GM23338 (cell line): ENCODE data around the gene SELPLG. TPM values are rescaled to one million over a fixed set of nuclear protein-coding genes. Genes with fewer than 3 reads are reported as not detected.

Experiments
- ATAC-seq: fragments of 200-7000 bp; cut with Tn5 transposase; 3 replicates; pipeline ENCODE4 v1.9.1; 2020
- DNase-seq: peaks from one replicate; pipeline ENCODE4 v3.0.0-alpha.2; 2015; ENCODE audit warnings: low spot score
- H2AFZ ChIP-seq: fragments of 200-600 bp; sonication (generic); 2 replicates; pipeline ENCODE4 v1.8.0; 2016; ENCODE audit warnings: antibody characterized with exemption, mild to moderate bottlenecking, moderate library complexity
- H3F3A ChIP-seq: fragments of 200-600 bp; sonication (generic); replicated peaks from 2 replicates; pipeline ENCODE4 v1.8.0; 2017; ENCODE audit warnings: antibody characterized with exemption, mixed run types, low read depth
- H3K27ac ChIP-seq: fragments of 200-600 bp; sonication (generic); 2 replicates; pipeline ENCODE4 v1.6.1; 2016; ENCODE audit warnings: low read depth
- H3K27me3 ChIP-seq: fragments of 200-600 bp; sonication (generic); 2 replicates; pipeline ENCODE4 v1.8.0; 2016; ENCODE audit warnings: mild to moderate bottlenecking, mixed run types, moderate library complexity; ENCODE audit not compliant: insufficient read depth
- H3K36me3 ChIP-seq: fragments of 200-600 bp; sonication (generic); 2 replicates; pipeline ENCODE4 v1.8.0; 2016; ENCODE audit warnings: mild to moderate bottlenecking; ENCODE audit not compliant: insufficient read depth
- H3K4me1 ChIP-seq: fragments of 200-600 bp; sonication (generic); 2 replicates; pipeline ENCODE4 v1.8.0; 2016; ENCODE audit warnings: mild to moderate bottlenecking, moderate library complexity; ENCODE audit not compliant: insufficient read depth
- H3K4me2 ChIP-seq: fragments of 200-600 bp; sonication (generic); 2 replicates; pipeline ENCODE4 v1.7.1; 2017; ENCODE audit warnings: mixed run types
- H3K4me3 ChIP-seq: fragments of 200-600 bp; sonication (generic); 2 replicates; pipeline ENCODE4 v1.6.1; 2016; ENCODE audit warnings: mixed run types
- H3K79me2 ChIP-seq: fragments of 200-600 bp; sonication (generic); replicated peaks from 2 replicates; pipeline ENCODE4 v1.8.0; 2017; ENCODE audit warnings: mild to moderate bottlenecking; ENCODE audit not compliant: insufficient read depth
- H3K9me2 ChIP-seq: fragments of 200-600 bp; sonication (generic); 2 replicates; pipeline ENCODE4 v1.8.0; 2017; ENCODE audit not compliant: insufficient read depth
- H4K20me1 ChIP-seq: fragments of 200-600 bp; sonication (generic); replicated peaks from 2 replicates; pipeline ENCODE4 v1.8.0; 2017; ENCODE audit warnings: mild to moderate bottlenecking; ENCODE audit not compliant: insufficient read depth
- H3K27ac Mint-ChIP-seq: 2 replicates; pipeline ENCODE4 v1.8.0; 2020; ENCODE audit warnings: inconsistent platforms, mild to moderate bottlenecking, moderate library complexity, mixed read lengths
- H3K27me3 Mint-ChIP-seq: 3 replicates; pipeline ENCODE4 v1.8.0; 2022; ENCODE audit warnings: low read depth, mild to moderate bottlenecking, moderate library complexity, mixed read lengths, inconsistent platforms; ENCODE audit not compliant: insufficient read depth, poor library complexity
- H3K36me3 Mint-ChIP-seq: 3 replicates; pipeline ENCODE4 v1.8.0; 2021; ENCODE audit warnings: low read depth, mild to moderate bottlenecking, inconsistent platforms, moderate library complexity, mixed read lengths
- H3K4me1 Mint-ChIP-seq: 3 replicates; pipeline ENCODE4 v1.8.0; 2020; ENCODE audit warnings: mild to moderate bottlenecking, inconsistent platforms, mixed read lengths
- H3K4me3 Mint-ChIP-seq: 3 replicates; pipeline ENCODE4 v1.8.0; 2021; ENCODE audit warnings: moderate library complexity, mild to moderate bottlenecking, inconsistent platforms, mixed read lengths
- H3K9me3 Mint-ChIP-seq: 3 replicates; pipeline ENCODE4 v1.8.0; 2020; ENCODE audit warnings: moderate library complexity, mild to moderate bottlenecking, inconsistent platforms, mixed read lengths
- CREB1 ChIP-seq: fragments of 250-450 bp; sonication (Bioruptor Pico); IDR thresholded peaks from 2 replicates; pipeline ENCODE4 v1.5.0; 2020; ENCODE audit warnings: low read depth, mild to moderate bottlenecking, moderate library complexity
- CTCF ChIP-seq, 2 experiments: fragments of 200-600 bp in 1 of 2; sonication (generic) in 1 of 2; conservative IDR thresholded peaks; 2 replicates each; pipeline versions ENCODE4 v1.5.1 to v1.6.1; 2016 to 2017; ENCODE audit warnings: antibody characterized with exemption in 2 of 2, low read depth in 2 of 2, mild to moderate bottlenecking in 2 of 2, moderate library complexity in 1 of 2
- ETS1 ChIP-seq: IDR thresholded peaks from 2 replicates; pipeline ENCODE4 v1.6.1; 2016; ENCODE audit warnings: antibody characterized with exemption
- EZH2 ChIP-seq: fragments of 200-600 bp; sonication (generic); IDR thresholded peaks from one replicate; pipeline ENCODE4 v1.8.0; 2017; ENCODE audit warnings: antibody characterized with exemption, mild to moderate bottlenecking, low read depth; ENCODE audit not compliant: unreplicated experiment
- EZH2phosphoT487 ChIP-seq: fragments of 200-600 bp; sonication (generic); IDR thresholded peaks from one replicate; pipeline ENCODE4 v1.8.1; 2018; ENCODE audit warnings: antibody characterized with exemption; ENCODE audit not compliant: unreplicated experiment
- JUNB ChIP-seq: IDR thresholded peaks from one replicate; pipeline ENCODE4 v1.6.1; 2016; ENCODE audit warnings: antibody characterized with exemption; ENCODE audit not compliant: unreplicated experiment
- NANOG ChIP-seq: IDR thresholded peaks from 2 replicates; pipeline ENCODE4 v1.6.1; 2016; ENCODE audit warnings: antibody characterized with exemption, borderline replicate concordance
- POLR2AphosphoS5 ChIP-seq: IDR thresholded peaks from 2 replicates; pipeline ENCODE4 v1.6.1; 2016; ENCODE audit warnings: antibody characterized with exemption, low read depth
- REST ChIP-seq: IDR thresholded peaks from one replicate; pipeline ENCODE4 v1.6.1; 2018; ENCODE audit warnings: antibody characterized with exemption; ENCODE audit not compliant: unreplicated experiment
- STAT1 ChIP-seq: IDR thresholded peaks from one replicate; pipeline ENCODE4 v1.6.1; 2016; ENCODE audit warnings: antibody characterized with exemption; ENCODE audit not compliant: unreplicated experiment
- ZNF114 ChIP-seq: fragments of 250-450 bp; sonication (Bioruptor Pico); IDR thresholded peaks from 2 replicates; pipeline ENCODE4 v1.5.0; 2020; ENCODE audit warnings: mild to moderate bottlenecking, moderate library complexity
- ZNF331 ChIP-seq: fragments of 250-450 bp; sonication (Bioruptor Pico); IDR thresholded peaks from 2 replicates; pipeline ENCODE4 v1.5.0; 2020; ENCODE audit warnings: low read depth, mild to moderate bottlenecking, moderate library complexity
- ZNF462 ChIP-seq: fragments of 250-450 bp; sonication (Bioruptor Pico); IDR thresholded peaks from 2 replicates; pipeline ENCODE4 v1.5.0; 2020; ENCODE audit warnings: mild to moderate bottlenecking, moderate library complexity
- polyA plus RNA-seq: library from polyadenylated mRNA; unstranded; fragments of >200 nt; fragmentation: Nextera tagmentation; extraction: Ambion mirVana; gene quantifications from 2 replicates; pipeline ENCODE4 v1.2.1, GENCODE V29; 2016
- total RNA-seq: library from RNA; depleted of rRNA; stranded (reverse); fragments of >200 nt; shearing (Covaris generic); gene quantifications from 2 replicates; pipeline ENCODE4 v1.2.3, GENCODE V29; 2014

SELPLG gene
- total and polyA plus RNA-seq, 2 experiments from 2014 or later, result 0.16 to 0.56 TPM

- no peaks in the 10 kb centered on the region for H3F3A ChIP-seq
- Mint-ChIP-seq H3K4me3 (no peak overlapping the region), H3K4me1 (peaks cover 12% of the 10 kb centered on the region), H3K27me3 (peaks cover 11% of the 10 kb centered on the region), H3K27ac (no peak overlapping the region), H3K9me3 (peaks cover 7% of the 10 kb centered on the region), H3K36me3 (peaks cover 3% of the 10 kb centered on the region; the same call in 1 of the 3 replicates)
- H3K9me2 ChIP-seq, result no peaks in the 10 kb centered on the region
- H3K36me3 ChIP-seq, result no peaks in the 10 kb centered on the region
- DNase-seq, result peak; percentile 67
- H2AFZ ChIP-seq, result peak overlapping the region; percentile 82; the same call in 1 of the 2 replicates
- H4K20me1 ChIP-seq, result no peaks in the 10 kb centered on the region
- no peaks in the 10 kb centered on the region for H3K27me3 ChIP-seq
- H3K79me2 ChIP-seq, result no peaks in the 10 kb centered on the region
- ATAC-seq, result peak; percentile 82
- H3K4me1 ChIP-seq, result no peaks in the 10 kb centered on the region; the same call in 1 of the 2 replicates
- no peak overlapping the region for H3K27ac ChIP-seq
- TF ChIP-seq ZNF462 (CRISPR knock-in tag) (no peak), EZH2 (no peak), STAT1 (no peak), EZH2phosphoT487 (no peak), ZNF331 (CRISPR knock-in tag) (no peak), ETS1 (no peak), JUNB (no peak), REST (no peak), POLR2AphosphoS5 (no peak), ZNF114 (no peak), NANOG (no peak), CTCF (conservative IDR thresholded peaks at IDR 0.05; ENCODE audit: low read depth in 2 of 2) (no peak), CREB1 (CRISPR knock-in tag) (no peak)
- no peak overlapping the region for H3K4me3 ChIP-seq
- H3K4me2 ChIP-seq, result no peak overlapping the region
Measured at GRCh38 chr12:108612788-108613282, 20.9 kb downstream of the SELPLG start.
